Measurements from ENCODE around the gene ZNF35. TPM values are rescaled to one million over a fixed set of nuclear protein-coding genes. Genes with fewer than 3 reads are reported as not detected.

The ZNF35 gene
- total and polyA plus RNA-seq, 10 of the 15 experiments (the other 5 are each of a cell fraction or from before 2014, with no cell fraction given), result 9.3 to 21.1 (median 13.4) TPM

DNA sequence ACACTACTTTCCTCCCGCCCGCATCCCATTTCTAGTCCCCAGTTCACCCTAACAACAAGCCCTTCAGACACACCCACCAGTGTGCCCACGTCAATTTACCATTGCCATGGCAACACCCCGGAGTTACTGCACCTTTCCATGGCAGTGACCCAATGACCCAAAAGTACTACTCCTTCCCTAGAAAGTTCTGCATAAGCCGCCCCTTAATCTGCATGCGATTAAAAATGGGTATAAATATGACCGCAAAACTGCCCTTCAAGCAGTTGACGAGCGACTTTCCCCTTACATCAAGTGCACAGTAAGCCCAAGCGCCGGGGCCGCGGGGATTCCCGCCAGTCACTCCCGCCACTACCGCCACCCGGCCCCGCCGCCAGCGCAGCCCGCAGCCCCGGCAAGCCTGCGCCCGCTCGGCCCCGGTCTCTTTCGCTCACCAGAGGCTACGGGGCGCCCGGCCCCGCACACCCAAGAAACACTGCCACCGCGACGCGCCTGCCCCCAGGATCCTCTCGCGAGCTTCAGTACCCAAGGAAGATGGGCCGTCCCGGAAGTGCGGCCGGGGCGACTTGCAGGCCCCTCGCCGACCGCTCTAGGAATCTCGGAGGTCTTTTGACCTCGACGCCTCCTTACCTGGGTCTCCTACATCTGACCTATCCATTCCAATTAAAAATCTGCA, 36.7 kb downstream of the ZNF35 start (continued):
- TF ChIP-seq ZBTB33 (IDR thresholded peaks at IDR 0.05) (no peak), KLF5 (IDR thresholded peaks at IDR 0.05; ENCODE audit: partially characterized antibody) (no peak), IKZF2 (IDR thresholded peaks at IDR 0.05) (no peak), IKZF1 (conservative IDR thresholded peaks at IDR 0.05) (peak; percentile 71), CREM (IDR thresholded peaks at IDR 0.05; ENCODE audit: low read depth) (peak; percentile 55; the same call in 1 of the 2 replicates), ZNF274 (IDR thresholded peaks at IDR 0.05; ENCODE audit: insufficient read depth, insufficient read length) (no peak), YBX1 (IDR thresholded peaks at IDR 0.05) (no peak), PML (IDR thresholded peaks at IDR 0.05; ENCODE audit: low read length) (no peak), NFXL1 (IDR thresholded peaks at IDR 0.05; ENCODE audit: borderline replicate concordance) (no peak), ZNF217 (IDR thresholded peaks at IDR 0.05) (no peak), EGR1 (IDR thresholded peaks at IDR 0.05; ENCODE audit: borderline replicate concordance in 1 of 2, low read depth in 2 of 2, low read length in 2 of 2) (peak in 1 of 2 experiments; percentile 38; a peak in 1 of 3 replicates), SIX5 (IDR thresholded peaks at IDR 0.05; ENCODE audit: low read depth, low read length, severe bottlenecking) (peak; percentile 14), E2F4 (IDR thresholded peaks at IDR 0.05; ENCODE audit: low read depth, low read length) (no peak), SMC3 (IDR thresholded peaks at IDR 0.05; ENCODE audit: borderline replicate concordance, low read length) (peak; percentile 15; the same call in 1 of the 2 replicates), BCL11A (IDR thresholded peaks at IDR 0.05; ENCODE audit: low read depth, low read length) (no peak)
- TF ChIP-seq, protein P1, sequence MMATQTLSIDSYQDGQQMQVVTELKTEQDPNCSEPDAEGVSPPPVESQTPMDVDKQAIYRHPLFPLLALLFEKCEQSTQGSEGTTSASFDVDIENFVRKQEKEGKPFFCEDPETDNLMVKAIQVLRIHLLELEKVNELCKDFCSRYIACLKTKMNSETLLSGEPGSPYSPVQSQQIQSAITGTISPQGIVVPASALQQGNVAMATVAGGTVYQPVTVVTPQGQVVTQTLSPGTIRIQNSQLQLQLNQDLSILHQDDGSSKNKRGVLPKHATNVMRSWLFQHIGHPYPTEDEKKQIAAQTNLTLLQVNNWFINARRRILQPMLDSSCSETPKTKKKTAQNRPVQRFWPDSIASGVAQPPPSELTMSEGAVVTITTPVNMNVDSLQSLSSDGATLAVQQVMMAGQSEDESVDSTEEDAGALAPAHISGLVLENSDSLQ (IDR thresholded peaks at IDR 0.05), result peak; percentile 93
- TF ChIP-seq, protein P2, sequence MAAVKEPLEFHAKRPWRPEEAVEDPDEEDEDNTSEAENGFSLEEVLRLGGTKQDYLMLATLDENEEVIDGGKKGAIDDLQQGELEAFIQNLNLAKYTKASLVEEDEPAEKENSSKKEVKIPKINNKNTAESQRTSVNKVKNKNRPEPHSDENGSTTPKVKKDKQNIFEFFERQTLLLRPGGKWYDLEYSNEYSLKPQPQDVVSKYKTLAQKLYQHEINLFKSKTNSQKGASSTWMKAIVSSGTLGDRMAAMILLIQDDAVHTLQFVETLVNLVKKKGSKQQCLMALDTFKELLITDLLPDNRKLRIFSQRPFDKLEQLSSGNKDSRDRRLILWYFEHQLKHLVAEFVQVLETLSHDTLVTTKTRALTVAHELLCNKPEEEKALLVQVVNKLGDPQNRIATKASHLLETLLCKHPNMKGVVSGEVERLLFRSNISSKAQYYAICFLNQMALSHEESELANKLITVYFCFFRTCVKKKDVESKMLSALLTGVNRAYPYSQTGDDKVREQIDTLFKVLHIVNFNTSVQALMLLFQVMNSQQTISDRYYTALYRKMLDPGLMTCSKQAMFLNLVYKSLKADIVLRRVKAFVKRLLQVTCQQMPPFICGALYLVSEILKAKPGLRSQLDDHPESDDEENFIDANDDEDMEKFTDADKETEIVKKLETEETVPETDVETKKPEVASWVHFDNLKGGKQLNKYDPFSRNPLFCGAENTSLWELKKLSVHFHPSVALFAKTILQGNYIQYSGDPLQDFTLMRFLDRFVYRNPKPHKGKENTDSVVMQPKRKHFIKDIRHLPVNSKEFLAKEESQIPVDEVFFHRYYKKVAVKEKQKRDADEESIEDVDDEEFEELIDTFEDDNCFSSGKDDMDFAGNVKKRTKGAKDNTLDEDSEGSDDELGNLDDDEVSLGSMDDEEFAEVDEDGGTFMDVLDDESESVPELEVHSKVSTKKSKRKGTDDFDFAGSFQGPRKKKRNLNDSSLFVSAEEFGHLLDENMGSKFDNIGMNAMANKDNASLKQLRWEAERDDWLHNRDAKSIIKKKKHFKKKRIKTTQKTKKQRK (IDR thresholded peaks at IDR 0.05; ENCODE audit: low read depth, low read length), result no peak
- TF ChIP-seq, protein P3, sequence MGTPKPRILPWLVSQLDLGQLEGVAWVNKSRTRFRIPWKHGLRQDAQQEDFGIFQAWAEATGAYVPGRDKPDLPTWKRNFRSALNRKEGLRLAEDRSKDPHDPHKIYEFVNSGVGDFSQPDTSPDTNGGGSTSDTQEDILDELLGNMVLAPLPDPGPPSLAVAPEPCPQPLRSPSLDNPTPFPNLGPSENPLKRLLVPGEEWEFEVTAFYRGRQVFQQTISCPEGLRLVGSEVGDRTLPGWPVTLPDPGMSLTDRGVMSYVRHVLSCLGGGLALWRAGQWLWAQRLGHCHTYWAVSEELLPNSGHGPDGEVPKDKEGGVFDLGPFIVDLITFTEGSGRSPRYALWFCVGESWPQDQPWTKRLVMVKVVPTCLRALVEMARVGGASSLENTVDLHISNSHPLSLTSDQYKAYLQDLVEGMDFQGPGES (IDR thresholded peaks at IDR 0.05), result no peak
